Neural cell (in vitro differentiated cells): Measurements from ENCODE around the gene CLVS2.

Source experiments
- CTCF ChIP-seq: fragments of 450-650 bp; IDR thresholded peaks from 2 replicates; pipeline ENCODE4 v1.5.1; 2014; ENCODE audit warnings: antibody characterized with exemption, mild to moderate bottlenecking, moderate library complexity; ENCODE audit not compliant: poor library complexity, severe bottlenecking
- EP300 ChIP-seq: fragments of 450-650 bp; conservative IDR thresholded peaks from 2 replicates; pipeline ENCODE4 v1.6.1; 2014; ENCODE audit warnings: antibody characterized with exemption, mild to moderate bottlenecking, moderate library complexity; ENCODE audit not compliant: poor library complexity, severe bottlenecking
- EZH2 ChIP-seq: fragments of 200-600, 300-800 bp; shearing (Covaris generic), sonication (generic); IDR thresholded peaks from 2 replicates; pipeline ENCODE4 v1.6.1; 2014; ENCODE audit warnings: antibody characterized with exemption, low read length, borderline replicate concordance, mild to moderate bottlenecking; ENCODE audit not compliant: insufficient read depth, poor library complexity, severe bottlenecking
- POLR2AphosphoS5 ChIP-seq: IDR thresholded peaks from 2 replicates; pipeline ENCODE4 v1.6.1; 2012
- TAF1 ChIP-seq: IDR thresholded peaks from 2 replicates; pipeline ENCODE4 v1.6.1; 2012; ENCODE audit warnings: low read depth

DNA sequence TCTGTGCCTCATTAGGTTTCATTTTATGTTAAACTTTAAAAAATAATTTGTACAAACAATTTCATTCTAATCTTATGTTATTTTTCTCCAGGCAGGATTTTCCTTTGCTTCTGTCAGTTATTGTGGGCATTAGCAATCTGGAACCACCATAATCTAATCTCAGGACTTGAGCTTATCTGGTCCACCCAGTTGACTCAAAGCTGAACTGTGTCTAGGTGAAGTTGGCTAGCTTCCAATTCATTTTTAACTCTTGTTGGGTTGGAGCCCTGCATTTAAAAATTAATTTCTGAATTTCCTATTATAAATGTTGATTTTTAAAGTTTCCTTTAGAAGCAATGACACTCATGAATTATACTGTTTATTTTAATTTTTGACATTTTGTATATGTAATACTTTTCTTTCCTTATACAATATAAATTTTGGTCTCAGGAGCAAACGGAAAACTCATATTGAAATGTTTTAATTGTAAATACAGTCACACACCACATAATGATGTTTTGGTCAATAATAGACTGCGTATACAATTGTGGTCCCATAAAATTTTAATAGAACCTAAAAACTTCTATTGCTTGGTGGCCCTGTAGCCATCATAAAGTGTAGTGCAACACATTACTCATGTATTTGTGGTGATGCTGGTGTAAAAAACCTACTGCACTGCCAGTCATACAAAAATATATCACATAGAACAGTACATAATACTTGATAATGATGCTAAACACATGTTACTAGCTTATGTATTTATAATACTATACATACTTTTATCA lies 121.3 kb downstream of the CLVS2 start:
- TF ChIP-seq CTCF, result no peak
- TF ChIP-seq POLR2AphosphoS5, result no peak
- no peak for TF ChIP-seq EP300
- no peak for TF ChIP-seq TAF1
- TF ChIP-seq EZH2, result no peak
